ENCODE results near the gene HNRNPR.

Gene HNRNPR

GRCh38 chr1:23322770-23323169 is 21.3 kb downstream of the HNRNPR start:
- TF ChIP-seq SIN3A (IDR thresholded peaks at IDR 0.05; ENCODE audit: borderline replicate concordance, insufficient read depth, low read length): no peak

GRCh38 chr1:23304140-23304620 is 39.9 kb downstream of the HNRNPR start:
- no peak for TF ChIP-seq REST (IDR thresholded peaks at IDR 0.05; ENCODE audit: insufficient read depth in 1 of 2, low read depth in 2 of 2, low read length in 2 of 2)
- TF ChIP-seq SIN3A (IDR thresholded peaks at IDR 0.05; ENCODE audit: borderline replicate concordance, insufficient read depth, low read length): no peak
- TF ChIP-seq FOXP2 (optimal IDR thresholded peaks at IDR 0.05; ENCODE audit: borderline replicate concordance, extremely low read depth, extremely low read length, insufficient read depth): no peak
- TF ChIP-seq TAF1 (IDR thresholded peaks at IDR 0.05; ENCODE audit: borderline replicate concordance, insufficient read depth, low read length): no peak
- no peak for TF ChIP-seq POLR2AphosphoS5 (IDR thresholded peaks at IDR 0.05; ENCODE audit: low read depth, low read length)

GRCh38 chr1:23303524-23303923 is 40.6 kb downstream of the HNRNPR start:
- TF ChIP-seq TAF1 (IDR thresholded peaks at IDR 0.05; ENCODE audit: borderline replicate concordance, insufficient read depth, low read length): no peak
- TF ChIP-seq FOXP2 (optimal IDR thresholded peaks at IDR 0.05; ENCODE audit: borderline replicate concordance, extremely low read depth, extremely low read length, insufficient read depth): no peak
- no peak for TF ChIP-seq POLR2AphosphoS5 (IDR thresholded peaks at IDR 0.05; ENCODE audit: low read depth, low read length)
- no peak for TF ChIP-seq REST (IDR thresholded peaks at IDR 0.05; ENCODE audit: insufficient read depth in 1 of 2, low read depth in 2 of 2, low read length in 2 of 2)
- no peak for TF ChIP-seq SIN3A (IDR thresholded peaks at IDR 0.05; ENCODE audit: borderline replicate concordance, insufficient read depth, low read length)

GRCh38 chr1:23296931-23297330 is 47.2 kb downstream of the HNRNPR start:
- no peak for TF ChIP-seq TAF1 (IDR thresholded peaks at IDR 0.05; ENCODE audit: borderline replicate concordance, insufficient read depth, low read length)
- TF ChIP-seq REST (IDR thresholded peaks at IDR 0.05; ENCODE audit: insufficient read depth in 1 of 2, low read depth in 2 of 2, low read length in 2 of 2): no peak
- no peak for TF ChIP-seq SIN3A (IDR thresholded peaks at IDR 0.05; ENCODE audit: borderline replicate concordance, insufficient read depth, low read length)
- TF ChIP-seq FOXP2 (optimal IDR thresholded peaks at IDR 0.05; ENCODE audit: borderline replicate concordance, extremely low read depth, extremely low read length, insufficient read depth): no peak
- no peak for TF ChIP-seq POLR2AphosphoS5 (IDR thresholded peaks at IDR 0.05; ENCODE audit: low read depth, low read length)

GRCh38 chr1:23291706-23292105 is 52.4 kb downstream of the HNRNPR start:
- TF ChIP-seq TAF1 (IDR thresholded peaks at IDR 0.05; ENCODE audit: borderline replicate concordance, insufficient read depth, low read length) (no peak), SIN3A (IDR thresholded peaks at IDR 0.05; ENCODE audit: borderline replicate concordance, insufficient read depth, low read length) (no peak), POLR2AphosphoS5 (IDR thresholded peaks at IDR 0.05; ENCODE audit: low read depth, low read length) (no peak), REST (IDR thresholded peaks at IDR 0.05; ENCODE audit: insufficient read depth in 1 of 2, low read depth in 2 of 2, low read length in 2 of 2) (no peak), FOXP2 (optimal IDR thresholded peaks at IDR 0.05; ENCODE audit: borderline replicate concordance, extremely low read depth, extremely low read length, insufficient read depth) (no peak)

Data from PFSK-1 (cell line).